HUES6 (cell line): ENCODE measurements around the gene KLHL35.

Source experiments
- H3K27ac ChIP-seq: 2 replicates; pipeline ENCODE4 v1.7.0; 2013; ENCODE audit warnings: low read depth, mild to moderate bottlenecking, low read length, inconsistent platforms
- H3K27me3 ChIP-seq: 2 replicates; pipeline ENCODE4 v1.6.1; 2013; ENCODE audit warnings: low read length; ENCODE audit not compliant: control insufficient read depth, insufficient read depth
- H3K36me3 ChIP-seq: 2 replicates; pipeline ENCODE4 v1.6.1; 2013; ENCODE audit warnings: low read length; ENCODE audit not compliant: control insufficient read depth, insufficient read depth
- H3K4me1 ChIP-seq: 2 replicates; pipeline ENCODE4 v1.6.1; 2013; ENCODE audit warnings: low read length; ENCODE audit not compliant: control insufficient read depth, insufficient read depth
- H3K4me3 ChIP-seq: 2 replicates; pipeline ENCODE4 v1.5.1; 2013; ENCODE audit warnings: low read depth, low read length
- H3K9ac ChIP-seq: one replicate; pipeline ENCODE4 v1.6.1; 2013; ENCODE audit warnings: mild to moderate bottlenecking, low read length
- H3K9me3 ChIP-seq: 2 replicates; pipeline ENCODE4 v1.6.1; 2013; ENCODE audit warnings: low read depth, low read length; ENCODE audit not compliant: control insufficient read depth, insufficient read depth

The KLHL35 gene

GRCh38 chr11:75402002-75402773 lies 30.8 kb downstream of the KLHL35 start:
- peak overlapping the region; percentile 87 for H3K4me3 ChIP-seq
- no peaks in the 10 kb centered on the region for H3K27me3 ChIP-seq
- H3K9me3 ChIP-seq: no peaks in the 10 kb centered on the region
- 0 out of 2 replicates have a peak overlapping the region, but pooled peaks have one; percentile 29 for H3K27ac ChIP-seq
- H3K4me1 ChIP-seq: peaks cover 6% of the 10 kb centered on the region; the same call in 1 of the 2 replicates
- H3K36me3 ChIP-seq: peaks cover 75% of the 10 kb centered on the region
- peak overlapping the region; percentile 11 for H3K9ac ChIP-seq

- no peaks in the 10 kb centered on the region for H3K27me3 ChIP-seq
- H3K4me3 ChIP-seq: peak overlapping the region; percentile 87
- peaks cover 57% of the 10 kb centered on the region for H3K36me3 ChIP-seq
- H3K27ac ChIP-seq: peak overlapping the region; percentile 97
- H3K9ac ChIP-seq: peak overlapping the region; percentile 90
- H3K4me1 ChIP-seq: peaks cover 6% of the 10 kb centered on the region; the same call in 1 of the 2 replicates
- H3K9me3 ChIP-seq: no peaks in the 10 kb centered on the region
Measured at GRCh38 chr11:75400146-75400865, 32.7 kb downstream of the KLHL35 start.

DNA sequence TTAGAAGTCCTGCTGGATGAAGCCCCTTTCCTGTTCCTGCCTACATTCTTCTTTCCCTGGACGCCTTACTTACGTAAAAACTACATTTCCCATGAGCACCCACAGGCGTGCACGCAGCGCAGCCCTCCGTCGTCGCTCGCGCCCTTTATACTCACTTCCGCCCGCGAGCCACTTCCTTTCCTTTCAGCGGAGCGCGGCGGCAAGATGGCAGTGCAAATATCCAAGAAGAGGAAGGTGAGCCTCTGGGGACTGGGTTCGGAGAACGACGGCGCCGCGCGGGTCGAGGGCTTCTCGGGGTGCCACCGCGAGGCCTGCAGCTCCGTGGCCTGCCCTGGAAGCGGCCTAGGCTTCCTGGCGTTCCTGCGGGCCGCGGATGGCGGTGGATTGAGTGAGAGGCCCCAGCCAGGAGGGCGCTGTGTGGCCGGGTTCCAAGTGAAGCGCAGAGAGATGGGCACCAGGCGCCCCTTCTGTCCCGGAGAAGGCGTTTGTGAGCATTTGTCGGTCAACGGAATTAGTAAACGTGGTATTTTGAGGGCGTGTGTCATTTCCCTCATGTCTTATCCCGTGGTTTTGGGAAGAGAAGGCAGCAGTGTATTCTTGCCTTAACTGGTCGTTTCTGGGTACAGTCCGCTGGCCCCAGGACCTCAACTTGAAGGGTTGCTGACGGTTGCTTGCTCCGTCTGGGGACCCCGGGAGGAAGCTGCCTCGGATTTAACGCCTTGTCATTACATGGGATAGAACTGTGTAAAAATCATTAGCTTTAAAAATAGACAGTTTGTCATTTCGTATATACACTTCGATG lies 33.5 kb downstream of the KLHL35 start, which contains the start of gene RPS3:
Gene RPS3 (plus strand): TSS at position 175 of the 802 bp plus-strand sequence. CDS start 30 bp downstream, at position 205.
- peak within 1 kb of the TSS; percentile 90 for H3K9ac ChIP-seq
- H3K27ac ChIP-seq: peak within 1 kb of the TSS; percentile 97
- H3K27me3 ChIP-seq: no peaks in the 10 kb centered on the region
- H3K36me3 ChIP-seq: peaks cover 49% of the 10 kb centered on the region
- H3K4me1 ChIP-seq: peaks cover 6% of the 10 kb centered on the region; the same call in 1 of the 2 replicates
- no peaks in the 10 kb centered on the region for H3K9me3 ChIP-seq
- peak within 1 kb of the TSS; percentile 87 for H3K4me3 ChIP-seq

DNA sequence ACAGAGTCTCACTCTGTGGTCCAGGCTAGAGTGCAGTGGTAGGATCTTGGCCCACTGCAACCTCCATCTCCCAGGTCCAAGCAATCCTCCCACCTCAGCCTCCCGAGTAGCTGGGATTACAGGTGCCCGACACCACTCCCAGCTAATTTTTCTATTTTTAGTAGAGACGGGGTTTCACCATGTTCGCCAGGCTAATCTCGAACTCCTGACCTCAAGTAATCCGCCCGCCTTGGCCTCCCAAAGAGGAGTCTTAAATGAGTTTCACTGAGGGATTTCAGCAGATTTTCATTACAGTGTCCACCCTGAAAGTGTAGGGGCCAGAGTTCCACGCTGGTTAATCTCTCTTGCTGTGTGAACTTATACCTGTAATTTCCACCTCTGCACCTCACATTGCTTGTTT lies 34.1 kb downstream of the KLHL35 start:
- Histone ChIP-seq H3K4me3 (no peak overlapping the region), H3K4me1 (peaks cover 10% of the 10 kb centered on the region; the same call in 1 of the 2 replicates), H3K36me3 (peaks cover 43% of the 10 kb centered on the region), H3K9ac (no peak overlapping the region), H3K27ac (no peak overlapping the region), H3K9me3 (no peaks in the 10 kb centered on the region), H3K27me3 (no peaks in the 10 kb centered on the region)

- H3K36me3 ChIP-seq: no peaks in the 10 kb centered on the region
- no peaks in the 10 kb centered on the region for H3K27me3 ChIP-seq
- no peak overlapping the region for H3K4me3 ChIP-seq
- H3K4me1 ChIP-seq: peaks cover 5% of the 10 kb centered on the region; the same call in 1 of the 2 replicates
- H3K9me3 ChIP-seq: no peaks in the 10 kb centered on the region
- H3K27ac ChIP-seq: no peak overlapping the region
- H3K9ac ChIP-seq: no peak overlapping the region
Measured at GRCh38 chr11:75394085-75394840, 38.7 kb downstream of the KLHL35 start.

GRCh38 chr11:75389925-75390324 lies 43.1 kb downstream of the KLHL35 start:
- Histone ChIP-seq H3K9ac (no peak overlapping the region), H3K27me3 (no peaks in the 10 kb centered on the region), H3K4me1 (peaks cover 24% of the 10 kb centered on the region; the same call in 1 of the 2 replicates), H3K27ac (no peak overlapping the region), H3K36me3 (no peaks in the 10 kb centered on the region), H3K4me3 (no peak overlapping the region), H3K9me3 (no peaks in the 10 kb centered on the region)

DNA sequence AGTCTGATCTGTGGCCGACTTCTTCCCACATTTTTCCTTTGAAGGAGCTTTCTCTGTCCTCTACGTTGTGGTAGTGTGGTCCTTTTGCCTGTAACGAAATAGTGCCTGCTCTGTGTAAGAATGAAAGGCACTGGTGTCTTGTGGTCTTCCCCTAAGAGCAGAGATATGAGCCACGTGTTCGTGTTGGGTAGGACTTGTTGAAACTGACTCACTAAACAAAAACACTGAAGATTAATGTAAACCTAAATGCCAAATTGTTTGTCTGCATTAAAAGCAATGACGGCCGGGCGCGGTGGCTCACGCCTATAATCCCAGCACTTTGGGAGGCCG lies 43.8 kb downstream of the KLHL35 start:
- Histone ChIP-seq H3K9ac (no peak overlapping the region), H3K36me3 (no peaks in the 10 kb centered on the region), H3K27ac (no peak overlapping the region), H3K4me1 (peaks cover 23% of the 10 kb centered on the region; the same call in 1 of the 2 replicates), H3K27me3 (no peaks in the 10 kb centered on the region), H3K9me3 (no peaks in the 10 kb centered on the region), H3K4me3 (no peak overlapping the region)

DNA sequence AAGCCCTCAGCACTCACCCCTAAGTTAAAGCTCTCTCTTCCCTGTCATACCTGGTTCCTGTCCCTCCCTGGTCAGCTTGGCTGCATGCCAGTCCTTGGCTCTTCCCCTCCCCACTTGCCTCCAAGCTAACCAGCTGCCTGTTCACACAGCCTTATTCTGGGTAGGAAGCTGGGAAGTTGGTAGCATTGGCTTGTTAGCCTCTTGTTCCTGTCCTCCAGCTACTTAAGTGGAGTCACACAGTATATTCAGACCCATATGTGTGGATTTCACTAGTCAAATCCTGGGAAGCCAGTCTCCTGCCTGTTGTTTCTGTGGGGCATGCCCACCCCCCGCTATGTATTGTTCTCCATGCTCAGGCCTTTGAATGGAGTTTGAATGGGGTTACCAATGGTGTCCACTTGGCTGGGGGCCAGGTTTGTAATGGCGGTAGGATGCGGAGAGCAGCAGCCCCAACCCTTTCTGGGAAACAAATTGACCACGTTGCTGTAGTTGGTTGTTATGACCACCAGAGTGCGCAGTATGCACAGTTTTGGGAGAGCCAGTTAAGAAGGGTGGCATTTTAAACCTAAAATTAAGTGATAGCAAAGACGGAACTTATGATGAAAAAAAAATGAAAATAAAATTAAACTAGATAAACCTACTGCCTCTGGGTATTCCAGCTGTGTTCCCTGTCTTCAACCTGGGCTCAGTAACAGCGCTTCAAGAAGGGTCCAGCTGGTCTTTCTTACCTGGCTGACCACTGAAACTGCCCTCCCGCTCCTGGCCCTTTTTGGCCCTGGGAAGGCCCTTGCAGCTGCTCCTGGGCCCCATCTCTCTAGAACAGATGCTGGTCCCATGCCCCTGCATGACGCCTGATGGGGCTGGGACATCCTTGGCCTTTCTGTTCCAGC lies 44.4 kb downstream of the KLHL35 start:
- Histone ChIP-seq H3K27ac (peak overlapping the region; percentile 0; the same call in 1 of the 2 replicates), H3K9me3 (no peaks in the 10 kb centered on the region), H3K4me1 (peaks cover 19% of the 10 kb centered on the region; the same call in 1 of the 2 replicates), H3K4me3 (no peak overlapping the region), H3K36me3 (no peaks in the 10 kb centered on the region), H3K27me3 (no peaks in the 10 kb centered on the region), H3K9ac (peak overlapping the region; percentile 0)

- Histone ChIP-seq H3K4me3 (no peak overlapping the region), H3K9me3 (no peaks in the 10 kb centered on the region), H3K27me3 (no peaks in the 10 kb centered on the region), H3K9ac (no peak overlapping the region), H3K4me1 (peaks cover 22% of the 10 kb centered on the region; the same call in 1 of the 2 replicates), H3K36me3 (no peaks in the 10 kb centered on the region), H3K27ac (peak overlapping the region; percentile 67; the same call in 1 of the 2 replicates)
Measured at GRCh38 chr11:75387736-75388294, 45.2 kb downstream of the KLHL35 start.
